Chondrocyte (in vitro differentiated cells): ENCODE measurements around the gene NCAPG. TPM values are rescaled to one million over a fixed set of nuclear protein-coding genes. Genes with fewer than 3 reads are reported as not detected.

Experiments used
- DNase-seq: peaks from one replicate; pipeline ENCODE4 v3.0.0; 2021; ENCODE audit warnings: mixed read lengths, low spot score
- H3K27ac Mint-ChIP-seq: one replicate; pipeline ENCODE4 v1.8.0; 2021; ENCODE audit warnings: mild to moderate bottlenecking, moderate library complexity, mixed read lengths; ENCODE audit not compliant: unreplicated experiment
- H3K27me3 Mint-ChIP-seq: 2 replicates; pipeline ENCODE4 v1.8.0; 2021; ENCODE audit warnings: low read depth, mixed read lengths
- H3K36me3 Mint-ChIP-seq: 2 replicates; pipeline ENCODE4 v1.8.0; 2021; ENCODE audit warnings: low read depth, mixed read lengths
- H3K4me1 Mint-ChIP-seq: 2 replicates; pipeline ENCODE4 v1.8.0; 2021; ENCODE audit warnings: low read depth, mild to moderate bottlenecking, mixed read lengths
- H3K4me3 Mint-ChIP-seq: one replicate; pipeline ENCODE4 v1.8.0; 2021; ENCODE audit warnings: mild to moderate bottlenecking, moderate library complexity, mixed read lengths; ENCODE audit not compliant: unreplicated experiment
- H3K9me3 Mint-ChIP-seq: 2 replicates; pipeline ENCODE4 v1.8.0; 2021; ENCODE audit warnings: low read depth, mixed read lengths
- CTCF ChIP-seq: fragments of 200-600 bp; sonication (generic); IDR thresholded peaks from 2 replicates; pipeline ENCODE4 v1.5.0; 2021; ENCODE audit warnings: antibody characterized with exemption, mild to moderate bottlenecking, moderate library complexity
- total RNA-seq: library from RNA; stranded (reverse); gene quantifications from 3 replicates; pipeline ENCODE4 v1.2.1, GENCODE V29; 2021

Gene NCAPG
- total RNA-seq, 1 donor from 2014 or later = 6.4 TPM

- no peaks in the 10 kb centered on the region for H3K36me3 Mint-ChIP-seq
- H3K27ac Mint-ChIP-seq = no peak overlapping the region
- no peak for TF ChIP-seq CTCF
- H3K27me3 Mint-ChIP-seq = peaks cover 6% of the 10 kb centered on the region
- H3K4me3 Mint-ChIP-seq = no peak overlapping the region
- no peaks in the 10 kb centered on the region for H3K9me3 Mint-ChIP-seq
- peaks cover 7% of the 10 kb centered on the region for H3K4me1 Mint-ChIP-seq
- DNase-seq = no peak
Observed at GRCh38 chr4:17786567-17786966, 24.2 kb upstream of the NCAPG start.

- Mint-ChIP-seq H3K4me3 (no peak overlapping the region), H3K27ac (no peak overlapping the region), H3K27me3 (no peaks in the 10 kb centered on the region), H3K36me3 (no peaks in the 10 kb centered on the region), H3K4me1 (no peaks in the 10 kb centered on the region), H3K9me3 (no peaks in the 10 kb centered on the region)
- TF ChIP-seq CTCF = no peak
- no peak for DNase-seq
Observed at GRCh38 chr4:17787315-17787714, 23.5 kb upstream of the NCAPG start.

GRCh38 chr4:17788956-17789355, 21.8 kb upstream of the NCAPG start:
- Mint-ChIP-seq H3K4me3 (no peak overlapping the region), H3K9me3 (no peaks in the 10 kb centered on the region), H3K36me3 (no peaks in the 10 kb centered on the region), H3K27ac (no peak overlapping the region), H3K4me1 (no peaks in the 10 kb centered on the region), H3K27me3 (no peaks in the 10 kb centered on the region)
- DNase-seq = no peak
- no peak for TF ChIP-seq CTCF

- no peaks in the 10 kb centered on the region for H3K4me1 Mint-ChIP-seq
- TF ChIP-seq CTCF = no peak
Observed at GRCh38 chr4:17794730-17795129, 16.0 kb upstream of the NCAPG start.

GRCh38 chr4:17797808-17798207, 13.0 kb upstream of the NCAPG start:
- no peak overlapping the region for H3K4me3 Mint-ChIP-seq
- H3K4me1 Mint-ChIP-seq = no peaks in the 10 kb centered on the region
- TF ChIP-seq CTCF = no peak
- H3K36me3 Mint-ChIP-seq = peaks cover 7% of the 10 kb centered on the region
- H3K9me3 Mint-ChIP-seq = no peaks in the 10 kb centered on the region
- no peaks in the 10 kb centered on the region for H3K27me3 Mint-ChIP-seq
- H3K27ac Mint-ChIP-seq = no peak overlapping the region
- no peak for DNase-seq

More at GRCh38 chr4:17794730-17795129, 16.0 kb upstream of the NCAPG start:
- H3K27ac Mint-ChIP-seq = no peak overlapping the region
- no peaks in the 10 kb centered on the region for H3K36me3 Mint-ChIP-seq
- no peak for DNase-seq
- H3K9me3 Mint-ChIP-seq = no peaks in the 10 kb centered on the region
- no peaks in the 10 kb centered on the region for H3K27me3 Mint-ChIP-seq
- H3K4me3 Mint-ChIP-seq = no peak overlapping the region
